PFSK-1 (cell line): ENCODE data around the gene RIC3.

ENCODE experiments used
- POLR2AphosphoS5 ChIP-seq: IDR thresholded peaks from 2 replicates; pipeline ENCODE4 v1.6.1; 2012; ENCODE audit warnings: low read depth, mild to moderate bottlenecking, control low read depth, low read length, moderate library complexity
- REST ChIP-seq, 2 experiments: IDR thresholded peaks; 2 replicates each; pipeline versions ENCODE4 v1.6.1 to v1.8.0; 2011 to 2012; ENCODE audit warnings: low read depth in 2 of 2, low read length in 2 of 2, control low read depth in 1 of 2, inconsistent platforms in 1 of 2, mild to moderate bottlenecking in 1 of 2, moderate library complexity in 1 of 2; ENCODE audit not compliant: insufficient read depth in 1 of 2
- SIN3A ChIP-seq: IDR thresholded peaks from 2 replicates; pipeline ENCODE4 v1.6.1; 2012; ENCODE audit warnings: mild to moderate bottlenecking, low read length, moderate library complexity, borderline replicate concordance; ENCODE audit not compliant: insufficient read depth

- TF ChIP-seq REST (IDR thresholded peaks at IDR 0.05; ENCODE audit: insufficient read depth in 1 of 2, low read depth in 2 of 2, low read length in 2 of 2) = no peak
- TF ChIP-seq SIN3A = no peak
- no peak for TF ChIP-seq POLR2AphosphoS5
Observed at GRCh38 chr11:8060801-8061554, 107.8 kb downstream of the RIC3 start.
